ENCODE data around the gene SNX12. TPM values are rescaled to one million over a fixed set of nuclear protein-coding genes. Genes with fewer than 3 reads are reported as not detected.

Gene SNX12
- total RNA-seq, 1 donor from 2014 or later, result 78.3 TPM

DNA sequence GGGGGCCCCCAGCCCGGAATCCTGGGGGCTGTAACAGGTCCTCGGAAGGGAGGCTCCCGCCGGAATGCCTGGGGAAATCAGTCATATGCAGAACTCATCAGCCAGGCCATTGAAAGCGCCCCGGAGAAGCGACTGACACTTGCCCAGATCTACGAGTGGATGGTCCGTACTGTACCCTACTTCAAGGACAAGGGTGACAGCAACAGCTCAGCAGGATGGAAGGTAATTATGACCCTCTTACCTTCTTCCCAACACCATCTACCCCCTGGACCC, 28.6 kb upstream of the SNX12 start:
- Mint-ChIP-seq H3K36me3 (ENCODE audit: low read depth) (peaks cover 3% of the 10 kb centered on the region), H3K4me1 (peaks cover 28% of the 10 kb centered on the region), H3K9me3 (no peaks in the 10 kb centered on the region), H3K27me3 (ENCODE audit: low read depth) (peaks cover 44% of the 10 kb centered on the region), H3K27ac (ENCODE audit: unreplicated experiment) (no peak overlapping the region), H3K4me3 (peak overlapping the region; percentile 93)
- TF ChIP-seq, protein P1, sequence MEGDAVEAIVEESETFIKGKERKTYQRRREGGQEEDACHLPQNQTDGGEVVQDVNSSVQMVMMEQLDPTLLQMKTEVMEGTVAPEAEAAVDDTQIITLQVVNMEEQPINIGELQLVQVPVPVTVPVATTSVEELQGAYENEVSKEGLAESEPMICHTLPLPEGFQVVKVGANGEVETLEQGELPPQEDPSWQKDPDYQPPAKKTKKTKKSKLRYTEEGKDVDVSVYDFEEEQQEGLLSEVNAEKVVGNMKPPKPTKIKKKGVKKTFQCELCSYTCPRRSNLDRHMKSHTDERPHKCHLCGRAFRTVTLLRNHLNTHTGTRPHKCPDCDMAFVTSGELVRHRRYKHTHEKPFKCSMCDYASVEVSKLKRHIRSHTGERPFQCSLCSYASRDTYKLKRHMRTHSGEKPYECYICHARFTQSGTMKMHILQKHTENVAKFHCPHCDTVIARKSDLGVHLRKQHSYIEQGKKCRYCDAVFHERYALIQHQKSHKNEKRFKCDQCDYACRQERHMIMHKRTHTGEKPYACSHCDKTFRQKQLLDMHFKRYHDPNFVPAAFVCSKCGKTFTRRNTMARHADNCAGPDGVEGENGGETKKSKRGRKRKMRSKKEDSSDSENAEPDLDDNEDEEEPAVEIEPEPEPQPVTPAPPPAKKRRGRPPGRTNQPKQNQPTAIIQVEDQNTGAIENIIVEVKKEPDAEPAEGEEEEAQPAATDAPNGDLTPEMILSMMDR (conservative IDR thresholded peaks at IDR 0.05), result no peak
- no peak for DNase-seq (ENCODE audit: low read depth, low spot score)

DNA sequence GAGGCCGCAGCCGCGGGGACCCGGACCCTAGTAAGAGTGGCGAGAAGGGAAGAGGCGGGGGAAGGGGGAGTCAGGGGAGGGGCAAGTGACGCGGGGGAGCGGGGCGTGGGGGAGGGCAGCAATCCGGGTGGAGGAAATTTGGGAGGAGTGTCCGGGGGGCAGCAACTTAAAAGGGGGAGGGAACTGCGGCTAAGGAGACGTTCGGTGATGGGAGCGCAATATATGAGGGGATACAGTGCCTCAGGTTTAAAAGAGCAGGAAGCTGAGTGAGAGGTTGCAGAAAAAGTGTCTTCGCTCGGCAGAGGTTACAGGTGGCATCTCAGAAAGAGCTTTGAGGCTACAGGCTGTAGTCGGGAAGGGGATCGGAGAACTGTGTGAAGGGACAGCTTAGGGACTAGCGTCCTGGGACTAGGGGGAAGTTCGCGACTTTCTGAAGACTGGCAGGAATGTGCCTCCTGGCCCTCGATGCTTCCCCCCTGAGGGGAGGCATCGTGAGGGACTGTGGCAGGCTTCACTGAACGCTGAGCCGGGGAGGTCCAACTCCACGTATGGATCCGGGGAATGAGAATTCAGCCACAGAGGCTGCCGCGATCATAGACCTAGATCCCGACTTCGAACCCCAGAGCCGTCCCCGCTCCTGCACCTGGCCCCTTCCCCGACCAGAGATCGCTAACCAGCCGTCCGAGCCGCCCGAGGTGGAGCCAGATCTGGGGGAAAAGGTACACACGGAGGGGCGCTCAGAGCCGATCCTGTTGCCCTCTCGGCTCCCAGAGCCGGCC, 28.0 kb upstream of the SNX12 start:
- H3K36me3 Mint-ChIP-seq (ENCODE audit: low read depth), result peaks cover 3% of the 10 kb centered on the region
- peaks cover 28% of the 10 kb centered on the region for H3K4me1 Mint-ChIP-seq
- H3K9me3 Mint-ChIP-seq, result no peaks in the 10 kb centered on the region
- H3K27me3 Mint-ChIP-seq (ENCODE audit: low read depth), result peaks cover 44% of the 10 kb centered on the region
- no peak for DNase-seq (ENCODE audit: low read depth, low spot score)
- TF ChIP-seq, protein P1 (conservative IDR thresholded peaks at IDR 0.05), result no peak
- peak overlapping the region; percentile 54 for H3K27ac Mint-ChIP-seq (ENCODE audit: unreplicated experiment)
- peak overlapping the region; percentile 93 for H3K4me3 Mint-ChIP-seq

DNA sequence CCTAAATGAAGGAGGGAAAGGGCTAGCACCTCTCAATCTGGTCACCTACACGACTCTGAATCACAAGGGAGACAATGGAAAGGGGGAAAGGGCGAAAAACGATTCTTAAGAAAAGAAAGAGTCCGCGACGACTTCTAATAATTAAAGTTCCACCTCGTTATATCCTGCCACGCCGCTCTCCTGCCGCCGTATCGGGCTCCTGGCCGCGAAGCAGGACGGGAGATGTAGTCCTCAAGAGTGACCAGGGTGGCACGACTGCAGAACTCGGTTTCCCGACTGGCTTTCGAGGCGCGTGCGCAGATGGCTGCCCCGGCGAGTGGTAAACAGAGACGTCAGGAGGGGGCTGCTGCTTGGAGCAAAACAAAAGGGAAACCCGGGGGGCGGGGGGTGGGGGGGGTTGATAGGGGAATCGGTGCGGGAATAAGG, 27.4 kb upstream of the SNX12 start, which contains the start of gene FOXO4:
FOXO4 (plus strand) TSS at position 297 of the 426 bp plus-strand sequence. CDS start 678 bp downstream, outside the sequence.
- H3K9me3 Mint-ChIP-seq, result no peaks in the 10 kb centered on the region
- DNase-seq (ENCODE audit: low read depth, low spot score), result peak; percentile 69
- H3K27ac Mint-ChIP-seq (ENCODE audit: unreplicated experiment), result peak within 1 kb of the TSS; percentile 54
- peaks cover 28% of the 10 kb centered on the region for H3K4me1 Mint-ChIP-seq
- H3K4me3 Mint-ChIP-seq, result peak within 1 kb of the TSS; percentile 93
- H3K27me3 Mint-ChIP-seq (ENCODE audit: low read depth), result peaks cover 41% of the 10 kb centered on the region
- peaks cover 3% of the 10 kb centered on the region for H3K36me3 Mint-ChIP-seq (ENCODE audit: low read depth)
- TF ChIP-seq, protein P1 (conservative IDR thresholded peaks at IDR 0.05), result no peak

- Mint-ChIP-seq H3K9me3 (no peaks in the 10 kb centered on the region), H3K27me3 (ENCODE audit: low read depth) (peaks cover 38% of the 10 kb centered on the region), H3K4me1 (peaks cover 28% of the 10 kb centered on the region), H3K4me3 (peak overlapping the region; percentile 93), H3K27ac (ENCODE audit: unreplicated experiment) (no peak overlapping the region), H3K36me3 (ENCODE audit: low read depth) (peaks cover 3% of the 10 kb centered on the region)
- TF ChIP-seq, protein P1 (conservative IDR thresholded peaks at IDR 0.05), result no peak
- DNase-seq (ENCODE audit: low read depth, low spot score), result no peak
These were observed 26.9 kb upstream of the SNX12 start for GRCh38 chrX:71095033-71095432.

GRCh38 chrX:71091263-71091662, 23.1 kb upstream of the SNX12 start:
- H3K27me3 Mint-ChIP-seq (ENCODE audit: low read depth), result peaks cover 9% of the 10 kb centered on the region
- H3K4me1 Mint-ChIP-seq, result peaks cover 8% of the 10 kb centered on the region
- H3K4me3 Mint-ChIP-seq, result peak overlapping the region; percentile 3
- no peaks in the 10 kb centered on the region for H3K9me3 Mint-ChIP-seq
- no peaks in the 10 kb centered on the region for H3K36me3 Mint-ChIP-seq (ENCODE audit: low read depth)
- TF ChIP-seq, protein P1 (conservative IDR thresholded peaks at IDR 0.05), result no peak
- no peak overlapping the region for H3K27ac Mint-ChIP-seq (ENCODE audit: unreplicated experiment)
- no peak for DNase-seq (ENCODE audit: low read depth, low spot score)

Measured in neural crest cell (in vitro differentiated cells).